ENCODE results near the gene ZNF24. TPM values are rescaled to one million over a fixed set of nuclear protein-coding genes. Genes with fewer than 3 reads are reported as not detected.

The ZNF24 gene
- total and polyA plus RNA-seq, 4 donors, result 14.3 to 67.9 (median 31.7) TPM

GRCh38 chr18:35345950-35346349 lies 1.7 kb upstream of the ZNF24 start:
- H3K9me3 ChIP-seq (ENCODE audit: control insufficient read depth in 4 of 4, insufficient read depth in 3 of 4, low read length in 3 of 4), result no peaks in the 10 kb centered on the region
- no peaks in the 10 kb centered on the region for H3K27me3 ChIP-seq (ENCODE audit: control insufficient read depth in 3 of 3, insufficient read depth in 3 of 3, low read length in 2 of 3)
- no peaks in the 10 kb centered on the region for H3K36me3 ChIP-seq (ENCODE audit: control insufficient read depth in 4 of 4, insufficient read depth in 4 of 4, low read length in 4 of 4)
- peak overlapping the region in 1 of 2 donors; percentile 79 for H3K9ac ChIP-seq (ENCODE audit: insufficient read depth in 1 of 2, low read length in 2 of 2)
- peaks cover 5 to 33% (median 9%) of the 10 kb centered on the region in 5 donors for H3K4me1 ChIP-seq (ENCODE audit: control insufficient read depth in 5 of 5, insufficient read depth in 5 of 5, low read length in 5 of 5)
- H3K4me3 ChIP-seq, result no peak overlapping the region
- H3K27ac ChIP-seq (ENCODE audit: low read depth in 1 of 2, low read length in 1 of 2), result no peak overlapping the region
- WGBS, 2 donors, result 87 to 92% methylated on average over 1 of the region's 1 CpG
- TF ChIP-seq CTCF (IDR thresholded peaks at IDR 0.05; ENCODE audit: control extremely low read depth, extremely low read depth), result no peak
- ATAC-seq (ENCODE audit: insufficient read depth, low FRiP score) (no peak), DNase-seq (no peak)

- WGBS, 2 donors, result 51 to 67% methylated on average over 6 of the region's 6 CpGs
- H3K4me1 ChIP-seq (ENCODE audit: control insufficient read depth in 5 of 5, insufficient read depth in 5 of 5, low read length in 5 of 5), result peaks cover 5 to 33% (median 12%) of the 10 kb centered on the region in 5 donors
- no peak for TF ChIP-seq CTCF (IDR thresholded peaks at IDR 0.05; ENCODE audit: control extremely low read depth, extremely low read depth)
- no peaks in the 10 kb centered on the region for H3K27me3 ChIP-seq (ENCODE audit: control insufficient read depth in 3 of 3, insufficient read depth in 3 of 3, low read length in 2 of 3)
- H3K4me3 ChIP-seq, result no peak overlapping the region
- no peaks in the 10 kb centered on the region for H3K9me3 ChIP-seq (ENCODE audit: control insufficient read depth in 4 of 4, insufficient read depth in 3 of 4, low read length in 3 of 4)
- peak; percentile 65 to 90 (median 88) for DNase-seq
- peak overlapping the region in 1 of 2 donors; percentile 79 for H3K9ac ChIP-seq (ENCODE audit: insufficient read depth in 1 of 2, low read length in 2 of 2)
- no peak for ATAC-seq (ENCODE audit: insufficient read depth, low FRiP score)
- no peaks in the 10 kb centered on the region for H3K36me3 ChIP-seq (ENCODE audit: control insufficient read depth in 4 of 4, insufficient read depth in 4 of 4, low read length in 4 of 4)
- H3K27ac ChIP-seq (ENCODE audit: low read depth in 1 of 2, low read length in 1 of 2), result peak overlapping the region in 1 of 2 donors; percentile 77
These were observed 1.3 kb upstream of the ZNF24 start for GRCh38 chr18:35345460-35345921.

- peaks cover 5 to 33% (median 12%) of the 10 kb centered on the region in 5 donors for H3K4me1 ChIP-seq (ENCODE audit: control insufficient read depth in 5 of 5, insufficient read depth in 5 of 5, low read length in 5 of 5)
- ATAC-seq (ENCODE audit: insufficient read depth, low FRiP score) (no peak), DNase-seq (peak in 1 of 3 donors; percentile 57)
- no peak for TF ChIP-seq CTCF (IDR thresholded peaks at IDR 0.05; ENCODE audit: control extremely low read depth, extremely low read depth)
- peaks cover 3 to 5% (median 4%) of the 10 kb centered on the region in 4 donors for H3K36me3 ChIP-seq (ENCODE audit: control insufficient read depth in 4 of 4, insufficient read depth in 4 of 4, low read length in 4 of 4)
- H3K27ac ChIP-seq (ENCODE audit: low read depth in 1 of 2, low read length in 1 of 2), result peak overlapping the region; percentile 97 to 99
- H3K9ac ChIP-seq (ENCODE audit: insufficient read depth in 1 of 2, low read length in 2 of 2), result peak overlapping the region; percentile 57 to 87
- H3K4me3 ChIP-seq, result peak overlapping the region; percentile 91
- H3K9me3 ChIP-seq (ENCODE audit: control insufficient read depth in 4 of 4, insufficient read depth in 3 of 4, low read length in 3 of 4), result no peaks in the 10 kb centered on the region
- no peaks in the 10 kb centered on the region for H3K27me3 ChIP-seq (ENCODE audit: control insufficient read depth in 3 of 3, insufficient read depth in 3 of 3, low read length in 2 of 3)
- 49 to 53% methylated on average over 12 of the region's 12 CpGs for WGBS, 2 donors
These were observed 678 bp upstream of the ZNF24 start for GRCh38 chr18:35344736-35345459.

Measured in lung (tissue), 12 donors.